ENCODE data around the gene MYBBP1A. TPM values are rescaled to one million over a fixed set of nuclear protein-coding genes. Genes with fewer than 3 reads are reported as not detected.

Gene MYBBP1A
- total RNA-seq, 1 experiment from 2014 or later = 45.3 TPM

GRCh38 chr17:4550534-4551039 is 4.6 kb downstream of the MYBBP1A start:
- no peak for DNase-seq (ENCODE audit: low read depth)

DNA sequence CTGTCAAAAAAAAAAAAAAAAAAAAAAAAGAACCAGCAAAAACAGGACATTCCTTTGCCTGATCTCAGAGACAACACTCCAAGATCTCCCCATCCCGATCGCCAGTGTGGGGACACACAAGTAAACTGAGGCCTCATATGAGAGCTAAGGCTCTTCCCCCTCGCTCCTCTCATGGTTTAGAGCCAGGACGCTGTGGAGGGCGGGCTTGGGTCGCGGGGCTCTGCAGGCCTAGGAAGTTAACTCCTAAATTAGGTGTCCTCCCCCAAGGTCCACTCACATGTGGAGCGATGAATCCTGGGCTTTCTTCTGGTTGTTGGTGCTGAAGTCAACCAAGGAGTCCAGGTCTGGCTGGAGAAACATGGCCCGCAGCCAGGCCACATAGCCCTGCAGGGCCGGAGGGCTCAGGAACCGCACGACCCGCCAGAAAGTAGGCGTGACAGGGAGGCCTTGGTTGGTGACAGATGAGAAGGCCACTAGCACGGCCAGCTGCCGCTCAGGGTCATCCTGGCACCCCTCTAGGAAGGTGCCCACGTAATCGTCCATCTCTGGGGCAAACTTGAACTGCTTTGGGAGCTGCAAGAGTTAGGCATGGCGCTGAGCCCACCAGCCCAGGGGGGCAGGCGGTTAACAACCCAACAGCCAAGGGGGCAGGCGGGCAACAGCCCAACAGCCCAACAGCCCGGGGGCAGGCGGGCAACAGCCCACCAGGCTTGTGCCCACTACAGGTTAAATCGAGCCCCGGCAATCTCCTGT is 5.2 kb downstream of the MYBBP1A start:
- no peak for DNase-seq (ENCODE audit: low read depth)

- DNase-seq (ENCODE audit: low read depth) = peak; percentile 17
Measured at GRCh38 chr17:4548721-4549531, 6.3 kb downstream of the MYBBP1A start.

GRCh38 chr17:4548061-4548461 is 7.1 kb downstream of the MYBBP1A start:
- no peak for DNase-seq (ENCODE audit: low read depth)

DNA sequence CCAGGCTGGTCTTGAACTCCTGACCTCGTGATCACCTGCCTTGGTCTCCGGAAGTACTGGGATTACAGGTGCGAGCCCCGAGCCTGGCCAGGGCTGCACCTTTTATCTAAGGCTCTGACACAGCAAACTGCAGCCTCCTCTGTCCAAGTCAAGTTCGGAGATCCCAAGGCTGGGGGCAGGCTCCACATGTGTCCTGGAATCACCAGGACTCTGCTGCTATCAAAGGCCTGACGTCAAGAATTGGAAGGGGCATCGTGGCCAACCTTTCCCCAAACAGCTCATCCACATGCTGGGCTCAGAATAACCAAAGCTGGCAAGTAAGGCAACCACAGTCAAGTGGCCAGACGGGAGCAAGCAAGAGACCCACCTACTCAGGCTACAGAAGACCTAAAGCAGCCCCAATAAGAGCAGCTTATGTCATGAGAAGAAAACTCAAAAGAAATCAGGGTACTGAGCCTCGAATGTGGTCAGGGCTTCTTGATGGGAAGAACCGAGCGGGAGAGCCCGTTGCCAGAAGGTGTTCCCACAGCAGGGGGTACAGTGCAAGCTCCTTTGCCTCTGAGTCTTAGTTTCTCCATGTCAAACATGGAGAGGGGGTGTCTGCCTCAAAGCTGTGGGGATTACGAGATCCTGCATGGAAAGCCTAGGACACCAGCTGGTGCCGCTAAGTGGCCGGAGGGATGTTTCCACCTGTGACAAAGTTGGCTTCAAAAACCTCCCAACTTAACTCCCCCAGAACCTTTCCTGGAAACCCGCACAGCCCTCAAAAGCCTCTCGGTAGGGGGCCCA is 7.9 kb downstream of the MYBBP1A start:
- no peak for DNase-seq (ENCODE audit: low read depth)

DNA sequence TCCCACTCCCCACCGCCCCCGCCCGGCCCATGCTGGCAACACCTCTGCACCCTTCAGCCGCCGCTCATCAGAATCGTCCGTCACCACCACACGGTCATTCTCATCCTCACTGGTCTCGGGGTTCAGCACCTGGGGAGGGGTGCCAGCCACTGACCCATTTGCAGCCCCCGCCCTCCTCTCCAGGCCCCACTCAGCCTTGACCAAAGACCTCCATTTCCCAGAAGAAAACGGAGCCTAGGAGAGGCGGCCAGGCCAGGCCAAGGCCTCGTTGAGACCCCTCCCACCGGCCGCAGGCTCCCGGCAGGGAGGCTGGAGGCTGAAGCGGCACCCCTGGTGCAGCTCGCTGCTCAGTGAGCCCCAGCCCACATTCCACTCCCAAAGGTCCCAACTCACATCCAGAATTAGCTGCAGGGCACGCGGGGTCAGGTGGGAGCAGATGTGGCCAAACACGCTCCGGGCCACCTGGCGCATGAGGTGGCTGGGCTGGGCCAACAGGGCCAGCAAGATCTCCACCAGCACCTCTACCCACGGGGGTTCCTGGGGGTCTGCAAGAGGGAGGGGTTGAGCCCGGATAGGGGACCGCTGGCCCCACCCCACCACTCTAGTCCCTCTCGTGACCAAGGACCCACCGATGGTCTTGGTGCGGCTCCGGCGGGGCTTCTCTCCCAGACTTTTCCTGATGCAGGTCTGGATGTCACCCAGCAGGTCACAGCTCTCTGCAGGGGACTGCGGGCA is 9.8 kb downstream of the MYBBP1A start:
- no peak for DNase-seq (ENCODE audit: low read depth)

GRCh38 chr17:4544951-4545216 is 10.3 kb downstream of the MYBBP1A start:
- no peak for DNase-seq (ENCODE audit: low read depth)

DNA sequence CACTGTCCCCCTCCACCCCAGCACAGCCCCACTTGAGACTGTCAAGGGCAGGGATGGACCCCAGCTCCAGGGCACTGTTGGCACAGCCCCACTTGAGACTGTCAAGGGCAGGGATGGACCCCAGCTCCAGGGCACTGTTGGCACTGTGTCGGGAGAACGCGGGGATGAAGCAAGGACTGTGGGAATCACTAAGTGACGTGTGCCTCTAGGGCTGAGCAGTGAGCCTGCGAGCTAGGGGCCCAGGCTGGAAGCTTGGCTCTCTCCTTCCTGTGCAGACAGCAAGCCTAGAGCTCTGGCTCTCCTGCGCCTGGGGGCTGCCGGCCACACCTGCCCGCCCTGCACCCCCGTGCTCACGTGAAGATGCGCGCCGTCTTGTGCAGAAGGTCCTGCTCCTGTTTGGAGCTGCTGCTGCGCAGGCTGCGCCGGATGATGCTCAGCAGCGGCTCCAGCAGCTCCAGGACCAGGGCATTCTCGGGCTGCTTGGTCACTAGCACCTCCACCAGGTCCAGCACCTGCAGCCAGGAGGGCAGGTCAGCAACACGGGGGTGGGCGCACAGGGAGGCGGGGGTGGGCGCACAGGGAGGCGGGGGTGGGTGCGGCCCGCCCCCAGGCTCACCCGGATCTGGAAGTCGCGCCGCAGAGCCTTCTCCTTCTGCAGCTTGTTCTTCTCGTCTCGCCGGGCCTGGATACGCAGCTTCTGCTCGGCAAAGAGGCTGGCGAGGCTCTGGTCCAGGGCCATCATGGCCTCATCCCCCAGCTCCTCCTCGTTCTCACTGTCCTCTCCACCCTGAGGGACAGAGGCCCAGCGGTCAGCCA is 10.8 kb downstream of the MYBBP1A start:
- no peak for DNase-seq (ENCODE audit: low read depth)

DNA sequence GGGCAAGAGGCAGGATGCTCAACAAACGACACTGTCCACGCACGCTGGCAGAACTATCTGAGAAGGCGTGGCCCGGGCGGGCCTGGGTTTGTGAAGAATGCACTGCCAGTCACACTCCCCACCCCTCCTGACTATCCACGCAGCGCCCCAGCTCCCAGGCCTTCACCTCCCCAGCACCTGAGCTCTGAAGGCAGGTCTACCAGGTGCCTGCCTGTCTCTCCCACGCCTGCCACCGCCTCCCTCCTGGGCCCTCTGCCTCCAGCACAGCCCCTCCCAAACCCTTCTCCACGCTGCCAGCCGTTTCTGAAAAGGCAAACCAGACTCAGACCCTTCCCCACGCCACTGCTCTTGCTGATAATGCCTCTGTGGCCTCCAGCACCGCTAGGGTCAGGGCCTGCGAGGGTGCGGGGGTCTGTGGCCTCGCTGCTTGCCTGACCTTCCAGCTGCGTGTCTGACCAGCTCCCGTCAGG is 11.6 kb downstream of the MYBBP1A start:
- DNase-seq (ENCODE audit: low read depth) = no peak

DNA sequence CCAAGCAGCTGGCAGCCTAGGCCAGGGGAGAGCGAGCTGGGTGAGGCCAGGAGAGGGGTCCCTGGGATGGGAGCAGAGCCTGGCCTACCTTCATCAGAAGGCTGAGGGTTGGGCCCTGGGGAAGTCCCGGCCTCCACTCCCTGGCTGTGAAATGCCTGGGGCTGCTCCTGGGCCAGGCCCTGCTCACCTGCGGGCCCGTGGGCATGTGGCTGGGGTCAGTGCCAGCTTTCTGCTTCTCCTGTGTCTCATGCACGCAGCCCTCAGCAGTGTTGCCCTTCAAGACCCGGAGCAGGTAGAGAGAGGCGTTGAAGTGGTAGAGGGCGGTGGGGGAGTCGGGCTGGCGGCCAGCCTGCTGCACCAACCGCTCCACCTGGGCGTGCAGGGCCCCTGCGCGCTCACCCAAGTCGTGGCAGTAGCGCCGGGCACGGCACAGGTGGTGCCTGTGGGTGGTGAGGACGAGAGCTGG is 12.4 kb downstream of the MYBBP1A start:
- no peak for DNase-seq (ENCODE audit: low read depth)

GRCh38 chr17:4542003-4542725 is 13.0 kb downstream of the MYBBP1A start:
- DNase-seq (ENCODE audit: low read depth) = no peak

GRCh38 chr17:4541328-4542002 is 13.7 kb downstream of the MYBBP1A start:
- DNase-seq (ENCODE audit: low read depth) = no peak

GRCh38 chr17:4540687-4541327 is 14.4 kb downstream of the MYBBP1A start:
- no peak for DNase-seq (ENCODE audit: low read depth)

DNA sequence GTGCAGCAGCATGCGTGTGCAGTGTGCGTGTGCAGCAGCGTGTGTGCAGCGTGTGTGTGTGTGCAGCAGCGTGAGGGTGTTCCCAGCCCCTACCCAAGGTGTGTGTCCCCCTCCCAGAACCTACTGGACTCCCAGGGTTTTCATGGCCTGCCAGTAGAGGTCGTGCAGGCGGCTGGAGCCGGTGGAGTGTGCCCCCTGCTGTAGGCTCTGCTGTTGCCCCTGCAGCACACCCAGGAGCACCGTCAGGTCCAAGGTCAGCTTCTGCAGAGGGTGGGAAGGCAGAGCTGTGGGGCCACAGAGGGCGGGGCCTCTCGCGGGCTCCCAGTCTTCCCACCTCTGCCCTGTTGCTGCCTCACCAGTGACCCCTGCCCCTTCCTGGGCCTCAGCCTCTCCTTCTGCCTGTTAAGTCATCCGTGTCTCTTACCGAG is 14.9 kb downstream of the MYBBP1A start:
- no peak for DNase-seq (ENCODE audit: low read depth)

DNA sequence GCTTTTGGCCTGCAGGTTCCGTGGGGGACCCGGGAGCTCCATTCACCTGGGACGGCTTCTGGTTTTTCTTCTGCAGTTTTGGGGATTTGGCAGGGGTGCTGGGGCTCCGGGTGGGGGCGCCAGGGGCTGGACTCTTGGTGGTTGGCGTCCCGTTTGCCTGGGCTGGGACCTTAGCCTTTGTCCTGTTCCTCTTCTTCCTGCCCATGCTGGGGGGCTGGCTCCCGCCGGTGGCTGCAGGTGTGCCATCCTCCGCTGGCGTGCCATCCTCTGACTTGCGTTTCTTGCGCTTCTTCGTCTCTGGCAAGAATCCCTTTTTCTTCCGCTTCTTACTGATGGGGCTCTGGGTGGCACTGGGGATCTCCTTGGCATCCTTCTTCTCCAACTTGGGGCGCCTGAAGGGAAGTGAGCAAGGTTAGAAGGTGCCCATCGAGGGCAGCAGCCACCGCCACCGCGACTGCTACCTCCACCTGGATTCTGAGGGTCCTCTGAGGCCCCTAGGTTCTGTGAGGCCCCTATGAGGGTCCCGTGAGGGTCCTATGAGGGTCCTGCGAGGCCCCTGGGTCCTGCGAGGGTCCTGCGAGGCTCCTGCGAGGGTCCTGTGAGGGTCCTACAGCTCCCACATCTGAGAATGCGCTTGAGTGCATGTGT is 15.5 kb downstream of the MYBBP1A start:
- DNase-seq (ENCODE audit: low read depth) = no peak

DNA sequence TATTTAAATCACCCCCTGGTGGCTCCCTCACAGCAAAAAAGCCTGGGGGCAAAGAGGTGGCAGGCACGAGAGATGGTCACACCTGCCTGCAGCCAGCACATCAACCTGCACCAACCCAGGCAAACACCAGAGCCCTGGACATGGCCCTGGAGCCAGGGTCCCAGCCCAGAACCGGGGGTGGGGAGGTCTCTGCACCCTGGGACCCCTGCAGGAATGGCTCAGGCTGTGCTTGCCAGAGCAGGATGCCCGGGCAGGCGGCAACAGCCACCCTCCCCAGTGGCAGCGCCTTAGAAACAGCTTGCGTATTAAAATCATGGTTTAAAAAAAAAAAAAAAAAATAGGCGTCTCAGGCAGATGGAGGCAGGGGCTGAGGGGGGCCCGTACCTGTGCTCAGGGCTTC is 16.2 kb downstream of the MYBBP1A start:
- DNase-seq (ENCODE audit: low read depth) = no peak

DNA sequence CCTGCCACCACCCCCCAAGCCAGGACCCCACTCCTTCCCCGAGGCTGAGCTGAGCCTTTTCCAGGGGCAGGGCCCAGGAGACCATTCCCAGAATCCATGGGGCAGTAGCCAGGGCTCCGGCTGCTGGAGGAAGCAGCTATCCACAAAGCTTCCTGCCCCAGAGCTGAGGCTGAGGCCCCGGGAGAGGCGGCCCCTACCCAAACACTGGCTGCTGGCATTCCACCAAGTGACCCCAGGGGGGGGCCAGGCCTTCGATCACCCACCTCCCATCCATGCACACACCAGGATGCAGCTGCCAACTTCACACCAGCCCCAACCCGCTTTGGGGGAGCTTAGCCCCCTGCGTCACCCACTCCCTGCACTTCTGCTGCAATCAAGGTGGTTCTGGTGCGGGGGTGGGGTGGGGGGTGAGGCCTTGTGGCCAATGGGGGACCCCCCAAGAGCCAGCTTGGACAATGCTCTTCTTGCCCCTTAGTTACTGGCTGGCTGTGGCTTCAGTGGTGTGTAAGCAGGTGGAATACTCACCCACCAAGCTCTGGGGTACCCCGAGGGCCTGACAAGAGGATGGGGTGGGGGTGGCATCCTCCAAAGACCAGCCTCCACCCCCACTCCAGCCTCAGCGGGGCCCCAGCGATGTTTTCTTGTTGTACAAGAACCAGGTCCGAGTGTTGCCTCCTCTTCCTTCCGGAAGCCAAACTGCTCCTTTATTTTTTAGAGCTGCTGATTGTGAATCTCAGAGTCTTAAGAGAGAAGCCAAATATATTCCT is 16.8 kb downstream of the MYBBP1A start:
- no peak for DNase-seq (ENCODE audit: low read depth)
